K562 (cell line): ENCODE data around the gene CYB5D1. TPM values are rescaled to one million over a fixed set of nuclear protein-coding genes. Genes with fewer than 3 reads are reported as not detected.

Source experiments
- ARID4B ChIP-seq: sonication (generic); formaldehyde crosslinking; IDR thresholded peaks from 2 replicates; pipeline ENCODE4 v1.8.0; 2022; ENCODE audit warnings: mild to moderate bottlenecking, missing genetic modification reagents
- DIDO1 ChIP-seq: fragments of 450-650 bp; IDR thresholded peaks from 2 replicates; pipeline ENCODE4 v1.6.1; 2016; ENCODE audit warnings: low read depth, missing biosample characterization, missing genetic modification characterization
- DPF2 ChIP-seq: fragments of 450-650 bp; IDR thresholded peaks from 2 replicates; pipeline ENCODE4 v1.6.1; 2016
- ESRRB ChIP-seq: fragments of 250-450 bp; sonication (Bioruptor Pico); IDR thresholded peaks from 2 replicates; pipeline ENCODE4 v1.5.0; 2020; ENCODE audit warnings: mild to moderate bottlenecking, moderate library complexity, borderline replicate concordance
- FOSL1 ChIP-seq: fragments of 200-800 bp; sonication (Bioruptor generic); conservative IDR thresholded peaks from 2 replicates; pipeline ENCODE4 v1.6.1; 2016; ENCODE audit warnings: missing genetic modification characterization, missing compliant biosample characterization
- HDAC1 ChIP-seq, 2 experiments: fragments of 450-650 bp; IDR thresholded peaks; 2 replicates each; pipeline ENCODE4 v1.6.1; 2016 to 2017; ENCODE audit warnings: inconsistent platforms in 1 of 2, mild to moderate bottlenecking in 1 of 2, moderate library complexity in 1 of 2
- HDAC3 ChIP-seq: fragments of 450-650 bp; IDR thresholded peaks from 2 replicates; pipeline ENCODE4 v1.6.1; 2018; ENCODE audit warnings: borderline replicate concordance, mild to moderate bottlenecking, moderate library complexity; ENCODE audit not compliant: partially characterized antibody
- KLF16 ChIP-seq: IDR thresholded peaks from 2 replicates; pipeline ENCODE4 v1.6.1; 2016; ENCODE audit warnings: antibody characterized with exemption
- POLR2AphosphoS5 ChIP-seq: IDR thresholded peaks from 2 replicates; pipeline ENCODE4 v1.6.1; 2011; ENCODE audit warnings: mild to moderate bottlenecking, low read depth, low read length, moderate library complexity; ENCODE audit not compliant: control insufficient read depth, insufficient read depth
- POLR2B ChIP-seq: fragments of 450-650 bp; IDR thresholded peaks from 2 replicates; pipeline ENCODE4 v1.6.1; 2018; ENCODE audit warnings: low read depth; ENCODE audit not compliant: partially characterized antibody
- POLR2G ChIP-seq: fragments of 200-400 bp; formaldehyde crosslinking; IDR thresholded peaks from 2 replicates; pipeline ENCODE4 v1.6.1; 2017; ENCODE audit warnings: low read depth, mild to moderate bottlenecking, antibody characterized with exemption, low read length, moderate library complexity
- PRPF4 ChIP-seq: fragments of 200-400 bp; formaldehyde crosslinking; IDR thresholded peaks from one replicate; pipeline ENCODE4 v1.6.1; 2017; ENCODE audit warnings: low read length, low read depth, mild to moderate bottlenecking; ENCODE audit not compliant: insufficient read depth, poor library complexity, severe bottlenecking
- SIN3A ChIP-seq, 2 experiments: fragments of 150-350 bp in 1 of 2; IDR thresholded peaks; 2 replicates each; pipeline ENCODE4 v1.6.1; 2011 to 2016; ENCODE audit warnings: borderline replicate concordance in 2 of 2, low read depth in 2 of 2, low read length in 2 of 2, mild to moderate bottlenecking in 2 of 2, moderate library complexity in 2 of 2; ENCODE audit not compliant: control insufficient read depth in 1 of 2
- TAF9B ChIP-seq: fragments of 450-650 bp; IDR thresholded peaks from 2 replicates; pipeline ENCODE4 v1.6.1; 2018; ENCODE audit warnings: mild to moderate bottlenecking; ENCODE audit not compliant: partially characterized antibody
- TGIF2 ChIP-seq: sonication (generic); formaldehyde crosslinking; IDR thresholded peaks from 2 replicates; pipeline ENCODE4 v1.8.1; 2022; ENCODE audit warnings: mild to moderate bottlenecking, missing genetic modification reagents, moderate library complexity
- ZBTB7A ChIP-seq: IDR thresholded peaks from 2 replicates; pipeline ENCODE4 v1.6.1; 2011; ENCODE audit warnings: low read depth, mild to moderate bottlenecking, low read length, moderate library complexity, borderline replicate concordance; ENCODE audit not compliant: control insufficient read depth
- ZBTB8A ChIP-seq: fragments of 450-650 bp; IDR thresholded peaks from 2 replicates; pipeline ENCODE4 v1.6.1; 2018; ENCODE audit warnings: mild to moderate bottlenecking, moderate library complexity; ENCODE audit not compliant: partially characterized antibody
- ZNF384 ChIP-seq: IDR thresholded peaks from 2 replicates; pipeline ENCODE4 v1.6.1; 2012; ENCODE audit warnings: low read depth, low read length, improper control_type of control experiment
- ZNF398 ChIP-seq: fragments of 250-450 bp; sonication (Bioruptor Pico); IDR thresholded peaks from 2 replicates; pipeline ENCODE4 v1.8.0; 2021; ENCODE audit warnings: moderate library complexity, mild to moderate bottlenecking, inconsistent platforms
- ZNF507 ChIP-seq: conservative IDR thresholded peaks from 2 replicates; pipeline ENCODE4 v1.6.1; 2017; ENCODE audit warnings: missing genetic modification characterization, missing compliant biosample characterization
- polyA plus RNA-seq, 8 experiments: library from polyadenylated mRNA; depleted of rRNA in 4 of 8; stranded (reverse) in 5 of 8; unstranded in 3 of 8; fragments of >200 nt; fragmentation: Nextera tagmentation in 2 of 8; fragmentation: Illumina TruSeq in 1 of 8; extraction: Ambion mirVana in 2 of 8; extraction: Trizol in 1 of 8; gene quantifications; 2 replicates each; pipeline versions ENCODE4 v1.2.1 to v1.2.3, GENCODE V29; 2011 to 2014; ENCODE audit warnings: inconsistent platforms in 1 of 8, missing spikeins in 1 of 8
- total RNA-seq, 7 experiments: library from RNA; depleted of rRNA in 6 of 7; stranded (reverse); fragments of >200 nt in 6 of 7; fragmentation: Illumina TruSeq in 2 of 7; extraction: Trizol in 2 of 7; gene quantifications; 2 replicates each; pipeline versions ENCODE4 v1.2.1 to v1.2.3, GENCODE V29; 2011 to 2021; ENCODE audit warnings: low replicate concordance in 1 of 7

Gene CYB5D1
- total and polyA plus RNA-seq, 9 of the 15 experiments (the other 6 are each of a cell fraction or from before 2014, with no cell fraction given): 2.4 to 7.9 (median 5.7) TPM

DNA sequence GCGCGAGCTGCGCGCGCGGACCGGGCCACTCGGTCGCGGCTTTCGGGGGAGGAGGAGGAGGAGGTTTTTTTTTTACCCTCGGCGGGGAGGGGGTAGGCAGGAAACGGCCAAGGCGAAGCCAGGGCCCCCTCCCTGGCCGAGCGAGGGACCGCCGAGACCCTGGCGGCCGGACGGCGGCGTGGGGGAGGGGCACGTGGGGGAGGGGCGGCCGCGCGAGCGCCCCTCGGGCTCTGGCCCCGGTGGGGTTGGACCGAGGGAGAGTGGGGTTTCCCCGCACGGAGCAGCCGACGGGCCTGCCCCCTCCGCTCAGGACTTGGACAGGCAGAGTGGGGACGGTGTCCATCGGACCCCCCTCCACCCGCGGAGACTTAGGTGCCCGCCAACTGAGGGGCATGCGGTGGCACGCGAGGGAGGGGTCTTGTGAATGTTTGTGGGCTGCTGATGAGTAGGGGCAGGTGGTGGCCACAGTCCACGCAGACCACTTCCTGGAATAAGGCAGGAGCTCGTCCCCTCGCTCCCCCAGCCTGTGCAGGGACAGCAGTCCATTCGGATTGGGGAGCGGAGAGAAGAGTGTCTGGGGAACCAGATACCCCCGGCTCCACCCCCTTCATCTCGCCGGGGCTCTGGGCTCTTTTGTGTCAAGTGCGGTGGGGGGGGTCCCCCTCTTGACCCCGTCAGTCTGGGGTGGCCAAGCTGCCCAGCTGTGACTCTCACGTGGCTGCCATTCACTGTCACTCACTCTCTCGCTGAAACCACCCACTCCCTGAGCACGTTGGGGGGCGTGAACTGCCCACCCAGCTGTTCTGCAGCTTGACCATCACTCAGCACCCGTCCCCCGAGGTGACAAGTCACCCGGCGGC lies 27.8 kb downstream of the CYB5D1 start (continued):
- TF ChIP-seq ARID4B (CRISPR knock-in tag) (peak; percentile 74), SIN3A (IDR thresholded peaks at IDR 0.05; ENCODE audit: borderline replicate concordance in 2 of 2, control insufficient read depth in 1 of 2, low read depth in 2 of 2, low read length in 2 of 2) (peak; percentile 88 to 96; a peak in 3 of 4 replicates), TGIF2 (CRISPR knock-in tag) (peak; percentile 42; the same call in 1 of the 2 replicates), HDAC1 (IDR thresholded peaks at IDR 0.05) (peak in 1 of 2 experiments; percentile 83; a peak in 1 of 4 replicates), ZNF507 (no peak), POLR2AphosphoS5 (0 out of 2 replicates have a peak, but pooled peaks have one; percentile 26), DPF2 (no peak), ZBTB8A (no peak), HDAC3 (no peak), ZNF384 (peak; percentile 98), KLF16 (no peak), ZBTB7A (peak; percentile 90), TAF9B (peak; percentile 91), POLR2B (peak; percentile 42), ESRRB (CRISPR knock-in tag) (no peak), ZNF398 (CRISPR knock-in tag) (no peak), PRPF4 (peak; percentile 96), FOSL1 (tag) (peak; percentile 34; the same call in 1 of the 2 replicates), POLR2G (peak; percentile 73), DIDO1 (no peak)
